ENCODE results near the gene MYO19.
"Not testable (repeated sequence)": the region's sequence is repeated elsewhere in the genome, so short reads cannot be mapped to it uniquely, and the experiment has no call there.

Gene MYO19

GRCh38 chr17:36460265-36460937 is 74.3 kb downstream of the MYO19 start:
- H3K9me2 ChIP-seq (replicated peaks; ENCODE audit: low read depth, low read length), result no peaks in the 10 kb centered on the region
- no peaks in the 10 kb centered on the region for H3K79me2 ChIP-seq (ENCODE audit: insufficient read depth, low read length)
- H3K9me3 ChIP-seq (ENCODE audit: insufficient read depth, low read depth, low read length), result no peaks in the 10 kb centered on the region
- H3K4me3 ChIP-seq (ENCODE audit: low read length, poor library complexity, severe bottlenecking), result no peak overlapping the region
- no peaks in the 10 kb centered on the region for H4K20me1 ChIP-seq (ENCODE audit: insufficient read depth, low read length, poor library complexity, severe bottlenecking)
- no peak overlapping the region for H3K4me2 ChIP-seq (ENCODE audit: low read depth, low read length, poor library complexity, severe bottlenecking)
- H3F3A ChIP-seq (ENCODE audit: low read depth), result no peaks in the 10 kb centered on the region
- TF ChIP-seq EZH2phosphoT487 (IDR thresholded peaks at IDR 0.05; ENCODE audit: borderline replicate concordance) (no peak), CTCF (conservative IDR thresholded peaks at IDR 0.05; ENCODE audit: low read length) (peak; percentile 30; the same call in 1 of the 2 replicates)
- H3K36me3 ChIP-seq (ENCODE audit: insufficient read depth, low read length), result no peaks in the 10 kb centered on the region
- H3K4me1 ChIP-seq (ENCODE audit: insufficient read depth, low read length, poor library complexity, severe bottlenecking), result no peaks in the 10 kb centered on the region
- no peak overlapping the region for H2AFZ ChIP-seq (ENCODE audit: low read length)
- no peak overlapping the region for H3K9ac ChIP-seq (ENCODE audit: low read depth, low read length, poor library complexity, severe bottlenecking)
- H3K27me3 ChIP-seq (ENCODE audit: insufficient read depth, low read length, poor library complexity, severe bottlenecking), result no peaks in the 10 kb centered on the region

- H2AFZ ChIP-seq (ENCODE audit: low read length), result no peak overlapping the region
- no peak overlapping the region for H3K4me2 ChIP-seq (ENCODE audit: low read depth, low read length, poor library complexity, severe bottlenecking)
- H3K4me3 ChIP-seq (ENCODE audit: low read length, poor library complexity, severe bottlenecking), result no peak overlapping the region
- H3K4me1 ChIP-seq (ENCODE audit: insufficient read depth, low read length, poor library complexity, severe bottlenecking), result no peaks in the 10 kb centered on the region
- H3F3A ChIP-seq (ENCODE audit: low read depth), result no peaks in the 10 kb centered on the region
- no peaks in the 10 kb centered on the region for H3K9me3 ChIP-seq (ENCODE audit: insufficient read depth, low read depth, low read length)
- H3K9me2 ChIP-seq (replicated peaks; ENCODE audit: low read depth, low read length), result no peaks in the 10 kb centered on the region
- TF ChIP-seq EZH2phosphoT487 (IDR thresholded peaks at IDR 0.05; ENCODE audit: borderline replicate concordance) (no peak), CTCF (conservative IDR thresholded peaks at IDR 0.05; ENCODE audit: low read length) (no peak)
- H3K79me2 ChIP-seq (ENCODE audit: insufficient read depth, low read length), result no peaks in the 10 kb centered on the region
- no peaks in the 10 kb centered on the region for H3K27me3 ChIP-seq (ENCODE audit: insufficient read depth, low read length, poor library complexity, severe bottlenecking)
- no peaks in the 10 kb centered on the region for H4K20me1 ChIP-seq (ENCODE audit: insufficient read depth, low read length, poor library complexity, severe bottlenecking)
- H3K9ac ChIP-seq (ENCODE audit: low read depth, low read length, poor library complexity, severe bottlenecking), result no peak overlapping the region
- no peaks in the 10 kb centered on the region for H3K36me3 ChIP-seq (ENCODE audit: insufficient read depth, low read length)
Observed at GRCh38 chr17:36459601-36460000, 75.1 kb downstream of the MYO19 start.

- H3K9ac ChIP-seq (ENCODE audit: low read depth, low read length, poor library complexity, severe bottlenecking), result no peak overlapping the region
- TF ChIP-seq EZH2phosphoT487 (IDR thresholded peaks at IDR 0.05; ENCODE audit: borderline replicate concordance) (no peak), CTCF (conservative IDR thresholded peaks at IDR 0.05; ENCODE audit: low read length) (no peak)
- H2AFZ ChIP-seq (ENCODE audit: low read length), result no peak overlapping the region
- H3K27me3 ChIP-seq (ENCODE audit: insufficient read depth, low read length, poor library complexity, severe bottlenecking), result no peaks in the 10 kb centered on the region
- no peaks in the 10 kb centered on the region for H3K9me2 ChIP-seq (replicated peaks; ENCODE audit: low read depth, low read length)
- H3K79me2 ChIP-seq (ENCODE audit: insufficient read depth, low read length), result no peaks in the 10 kb centered on the region
- no peaks in the 10 kb centered on the region for H3K36me3 ChIP-seq (ENCODE audit: insufficient read depth, low read length)
- no peaks in the 10 kb centered on the region for H3K4me1 ChIP-seq (ENCODE audit: insufficient read depth, low read length, poor library complexity, severe bottlenecking)
- no peaks in the 10 kb centered on the region for H3F3A ChIP-seq (ENCODE audit: low read depth)
- no peaks in the 10 kb centered on the region for H3K9me3 ChIP-seq (ENCODE audit: insufficient read depth, low read depth, low read length)
- no peaks in the 10 kb centered on the region for H4K20me1 ChIP-seq (ENCODE audit: insufficient read depth, low read length, poor library complexity, severe bottlenecking)
- H3K4me2 ChIP-seq (ENCODE audit: low read depth, low read length, poor library complexity, severe bottlenecking), result no peak overlapping the region
- H3K4me3 ChIP-seq (ENCODE audit: low read length, poor library complexity, severe bottlenecking), result no peak overlapping the region
Observed at GRCh38 chr17:36459045-36459444, 75.6 kb downstream of the MYO19 start.

GRCh38 chr17:36457701-36458100 is 77.0 kb downstream of the MYO19 start:
- H3K36me3 ChIP-seq (ENCODE audit: insufficient read depth, low read length); H3K4me3 ChIP-seq (ENCODE audit: low read length, poor library complexity, severe bottlenecking); H3K9me2 ChIP-seq (replicated peaks; ENCODE audit: low read depth, low read length); H4K20me1 ChIP-seq (ENCODE audit: insufficient read depth, low read length, poor library complexity, severe bottlenecking); H3K4me2 ChIP-seq (ENCODE audit: low read depth, low read length, poor library complexity, severe bottlenecking); H3K79me2 ChIP-seq (ENCODE audit: insufficient read depth, low read length); H3K4me1 ChIP-seq (ENCODE audit: insufficient read depth, low read length, poor library complexity, severe bottlenecking); H2AFZ ChIP-seq (ENCODE audit: low read length); H3K9me3 ChIP-seq (ENCODE audit: insufficient read depth, low read depth, low read length); H3K9ac ChIP-seq (ENCODE audit: low read depth, low read length, poor library complexity, severe bottlenecking); H3F3A ChIP-seq (ENCODE audit: low read depth); H3K27me3 ChIP-seq (ENCODE audit: insufficient read depth, low read length, poor library complexity, severe bottlenecking): not testable (repeated sequence)

- H3K4me1 ChIP-seq (ENCODE audit: insufficient read depth, low read length, poor library complexity, severe bottlenecking); H3K4me3 ChIP-seq (ENCODE audit: low read length, poor library complexity, severe bottlenecking); H3K79me2 ChIP-seq (ENCODE audit: insufficient read depth, low read length); H3K9me2 ChIP-seq (replicated peaks; ENCODE audit: low read depth, low read length); H2AFZ ChIP-seq (ENCODE audit: low read length); H3K9ac ChIP-seq (ENCODE audit: low read depth, low read length, poor library complexity, severe bottlenecking); H3K9me3 ChIP-seq (ENCODE audit: insufficient read depth, low read depth, low read length); H4K20me1 ChIP-seq (ENCODE audit: insufficient read depth, low read length, poor library complexity, severe bottlenecking); H3K36me3 ChIP-seq (ENCODE audit: insufficient read depth, low read length); H3K4me2 ChIP-seq (ENCODE audit: low read depth, low read length, poor library complexity, severe bottlenecking); H3F3A ChIP-seq (ENCODE audit: low read depth); H3K27me3 ChIP-seq (ENCODE audit: insufficient read depth, low read length, poor library complexity, severe bottlenecking): not testable (repeated sequence)
Observed at GRCh38 chr17:36452888-36453287, 81.8 kb downstream of the MYO19 start.
